NCI-H460 (cell line): ENCODE data around the gene ZDHHC11. TPM values are rescaled to one million over a fixed set of nuclear protein-coding genes. Genes with fewer than 3 reads are reported as not detected.
"Not testable (repeated sequence)": the region's sequence is repeated elsewhere in the genome, so short reads cannot be mapped to it uniquely, and the experiment has no call there.

ENCODE experiments used
- DNase-seq: peaks from one replicate; pipeline ENCODE4 v3.0.0-alpha.2; 2016; ENCODE audit warnings: low read depth; ENCODE audit errors: extremely low read depth
- total RNA-seq: library from RNA; depleted of rRNA; stranded (reverse); fragments of >200 nt; shearing (Covaris generic); gene quantifications from 2 replicates; pipeline ENCODE4 v1.2.3, GENCODE V29; 2014; rRNA removed

The ZDHHC11 gene
- total RNA-seq, 1 experiment from 2014 or later: 6.9 TPM

GRCh38 chr5:750226-750625, 100.6 kb downstream of the ZDHHC11 start:
- DNase-seq: not testable (repeated sequence)

DNA sequence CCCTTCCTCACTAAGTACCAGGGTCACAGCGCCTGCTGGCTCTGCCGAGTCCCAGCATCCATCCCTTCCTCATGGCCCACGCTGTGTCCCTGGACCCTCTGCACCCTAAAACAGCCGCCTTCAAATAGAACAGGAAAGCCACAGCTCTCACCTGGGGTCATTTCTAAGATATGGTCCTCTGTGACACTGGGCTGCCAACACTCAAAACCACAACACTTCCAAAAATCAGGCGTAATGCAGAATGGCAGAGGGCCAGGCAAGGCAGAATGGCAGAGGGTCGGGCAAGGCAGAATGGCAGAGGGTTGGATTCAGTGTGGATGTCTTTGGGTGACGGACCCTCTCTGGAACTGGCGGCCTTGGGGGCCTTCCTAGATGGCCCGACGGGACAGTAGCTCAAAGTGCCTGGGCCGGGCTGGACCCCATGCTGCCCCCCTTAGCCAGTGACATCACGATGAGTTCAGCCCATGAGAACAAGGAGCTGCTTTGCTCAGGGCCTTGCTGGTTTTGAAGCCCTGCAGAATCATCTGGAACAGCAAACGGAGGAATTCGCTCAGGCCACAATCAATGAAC, 101.6 kb downstream of the ZDHHC11 start:
- no peak for DNase-seq

DNA sequence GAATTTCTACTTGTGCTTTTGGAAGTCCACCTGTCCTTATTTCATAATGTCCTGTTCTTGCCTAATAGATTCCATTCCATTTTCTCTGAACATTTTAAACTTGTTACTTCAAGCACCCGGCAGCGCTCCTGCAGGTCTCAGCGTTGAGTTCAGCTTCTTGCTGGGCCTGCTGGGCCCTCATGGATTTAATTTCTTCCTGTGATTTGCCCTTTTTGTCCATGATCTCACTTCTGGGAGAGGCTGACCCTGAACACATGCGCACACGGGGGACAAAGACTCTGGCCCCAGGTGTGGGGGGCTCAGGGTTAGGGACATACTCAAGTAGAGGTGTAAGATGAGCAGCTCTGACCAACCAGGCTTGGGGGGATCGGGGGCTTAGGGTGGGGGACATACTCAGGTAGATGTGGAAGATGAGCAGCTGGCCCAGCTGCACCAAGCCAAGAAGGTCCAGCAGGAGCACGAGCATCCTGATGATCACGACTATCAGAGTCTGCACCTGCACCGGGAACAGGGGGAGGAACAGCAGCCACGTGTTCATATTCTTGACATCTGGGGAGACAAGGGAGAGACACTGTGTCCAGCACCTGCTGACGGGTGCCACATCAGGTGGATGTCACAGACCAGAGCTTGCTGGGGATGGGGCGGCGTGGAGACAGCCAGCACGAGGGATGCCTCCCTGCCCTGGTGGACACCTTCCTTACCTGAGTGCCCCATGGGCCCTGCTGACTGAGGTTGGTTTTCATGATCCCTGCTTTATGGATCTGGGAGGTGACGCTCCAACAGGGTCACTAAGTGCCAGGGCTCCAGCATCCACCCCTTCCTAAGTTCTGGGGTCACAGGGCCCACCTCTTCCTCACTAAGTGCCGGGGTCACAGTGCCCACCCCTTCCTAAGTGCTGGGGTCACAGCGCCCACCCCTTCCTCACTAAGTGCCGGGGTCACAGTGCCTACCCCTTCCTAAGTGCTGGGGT, 102.5 kb downstream of the ZDHHC11 start:
- not testable (repeated sequence) for DNase-seq

DNA sequence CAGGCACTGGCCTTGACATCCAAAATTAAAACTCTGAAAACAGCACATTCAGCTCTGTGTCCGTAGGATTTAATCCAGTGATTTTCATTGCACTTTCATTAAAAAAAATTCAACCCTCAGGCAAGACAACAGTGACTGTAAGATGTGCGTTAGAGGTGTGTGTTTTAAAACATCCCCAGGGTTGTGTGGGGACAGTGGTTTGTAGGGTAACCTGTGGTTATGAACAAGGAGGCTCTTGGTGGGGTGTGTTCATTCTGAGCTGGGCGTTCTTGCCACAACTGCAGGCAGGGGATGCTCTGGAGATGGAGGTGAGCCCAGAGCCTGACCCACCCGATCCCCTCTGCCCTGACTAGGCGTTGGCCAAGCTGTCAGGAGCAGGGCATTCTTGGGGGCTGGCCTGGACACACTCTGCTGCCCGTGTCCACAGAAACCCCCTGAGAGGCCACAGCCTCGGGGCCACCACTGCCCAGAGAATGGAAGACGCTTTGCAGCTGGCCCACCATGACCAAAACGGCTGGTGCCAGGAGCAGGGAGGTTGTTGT, 103.4 kb downstream of the ZDHHC11 start:
- not testable (repeated sequence) for DNase-seq

- no peak for DNase-seq
Measured at GRCh38 chr5:746258-746761, 104.5 kb downstream of the ZDHHC11 start.

Other genes with a start within 250 kb of the ZDHHC11 start
- gene CEP72, start 238.6 kb downstream of the ZDHHC11 start, total RNA-seq: 22.9 and 29.0 TPM in 2 replicates
- gene TPPP, start 157.6 kb downstream of the ZDHHC11 start, total RNA-seq: 0.54 and 0.63 TPM in 2 replicates
- gene ZDHHC11B, start 66.3 kb downstream of the ZDHHC11 start, total RNA-seq: 0.26 and 0.42 TPM in 2 replicates
- gene BRD9, start 41.8 kb upstream of the ZDHHC11 start, total RNA-seq: 25.4 and 30.4 TPM in 2 replicates
- gene TRIP13, start 41.9 kb upstream of the ZDHHC11 start, total RNA-seq: 35.1 and 45.5 TPM in 2 replicates
- gene NKD2, start 157.8 kb upstream of the ZDHHC11 start, total RNA-seq: 3.3 and 5.0 TPM in 2 replicates